ENCODE results near the gene GPR18.

GPR18 gene

DNA sequence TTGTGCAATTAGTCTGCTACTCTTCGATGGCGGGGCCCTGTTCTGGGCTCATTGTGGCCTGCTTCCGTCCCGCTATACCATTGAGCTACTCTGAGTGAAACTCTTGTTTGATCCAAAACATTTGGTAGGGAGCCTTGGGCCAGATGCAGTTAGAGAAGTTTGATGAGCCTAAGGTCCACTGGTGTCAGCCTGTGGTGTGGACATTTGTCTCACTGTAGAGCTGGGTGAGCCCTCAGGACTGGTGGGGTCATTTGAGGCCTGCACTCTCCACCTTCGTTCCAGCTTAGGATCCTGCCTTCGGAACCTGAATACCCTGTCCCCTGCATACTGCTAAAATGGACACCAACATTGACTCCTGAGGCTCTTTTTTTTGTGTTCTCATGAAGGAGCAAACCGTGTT, 50.7 kb downstream of the GPR18 start:
- TF ChIP-seq, protein P1, sequence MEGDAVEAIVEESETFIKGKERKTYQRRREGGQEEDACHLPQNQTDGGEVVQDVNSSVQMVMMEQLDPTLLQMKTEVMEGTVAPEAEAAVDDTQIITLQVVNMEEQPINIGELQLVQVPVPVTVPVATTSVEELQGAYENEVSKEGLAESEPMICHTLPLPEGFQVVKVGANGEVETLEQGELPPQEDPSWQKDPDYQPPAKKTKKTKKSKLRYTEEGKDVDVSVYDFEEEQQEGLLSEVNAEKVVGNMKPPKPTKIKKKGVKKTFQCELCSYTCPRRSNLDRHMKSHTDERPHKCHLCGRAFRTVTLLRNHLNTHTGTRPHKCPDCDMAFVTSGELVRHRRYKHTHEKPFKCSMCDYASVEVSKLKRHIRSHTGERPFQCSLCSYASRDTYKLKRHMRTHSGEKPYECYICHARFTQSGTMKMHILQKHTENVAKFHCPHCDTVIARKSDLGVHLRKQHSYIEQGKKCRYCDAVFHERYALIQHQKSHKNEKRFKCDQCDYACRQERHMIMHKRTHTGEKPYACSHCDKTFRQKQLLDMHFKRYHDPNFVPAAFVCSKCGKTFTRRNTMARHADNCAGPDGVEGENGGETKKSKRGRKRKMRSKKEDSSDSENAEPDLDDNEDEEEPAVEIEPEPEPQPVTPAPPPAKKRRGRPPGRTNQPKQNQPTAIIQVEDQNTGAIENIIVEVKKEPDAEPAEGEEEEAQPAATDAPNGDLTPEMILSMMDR (conservative IDR thresholded peaks at IDR 0.05): no peak
- H3K27ac ChIP-seq: no peak overlapping the region

DNA sequence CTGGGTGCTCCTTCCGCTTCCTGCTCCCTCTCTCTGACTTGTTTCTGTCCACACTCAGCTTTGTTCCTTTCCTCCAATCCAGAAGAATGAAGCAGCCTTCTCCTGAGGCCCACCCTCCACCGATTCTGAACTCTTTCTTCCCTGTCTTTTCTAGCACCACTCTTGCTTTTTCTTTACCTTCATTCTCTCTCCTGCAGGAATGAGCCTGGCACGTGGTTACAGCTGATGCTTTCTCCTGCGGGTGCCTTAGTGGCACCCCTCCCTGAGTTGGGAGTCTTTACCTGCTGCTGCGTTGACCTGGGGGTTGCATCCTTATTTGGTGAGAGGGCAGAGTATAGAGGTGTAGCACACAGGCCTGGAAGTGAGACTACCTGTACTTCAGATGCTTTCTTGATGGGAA, 51.3 kb downstream of the GPR18 start:
- no peak overlapping the region for H3K27ac ChIP-seq
- TF ChIP-seq, protein P1 (conservative IDR thresholded peaks at IDR 0.05): no peak
- no peak for TF ChIP-seq ZFX (IDR thresholded peaks at IDR 0.05)

DNA sequence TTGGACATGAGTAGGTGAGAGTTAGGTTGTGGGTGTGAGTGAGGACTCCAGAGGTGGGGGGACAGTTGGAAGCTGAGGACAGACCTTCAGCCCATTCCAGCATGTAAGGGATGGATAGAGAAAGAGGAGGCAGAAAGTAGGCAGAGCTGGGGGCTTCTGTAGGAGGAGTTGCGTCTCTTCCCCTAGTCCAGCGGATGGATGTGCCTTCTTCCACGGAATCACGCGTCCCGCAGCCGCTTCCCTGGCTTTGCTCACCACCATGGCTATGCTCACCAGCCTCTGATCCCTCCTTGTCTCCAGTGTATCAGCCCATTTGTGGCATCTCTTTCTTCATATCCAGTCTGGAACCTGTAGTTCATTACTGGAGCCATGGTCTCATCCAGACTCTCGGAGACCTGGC, 52.0 kb downstream of the GPR18 start:
- TF ChIP-seq, protein P1 (conservative IDR thresholded peaks at IDR 0.05): no peak
- TF ChIP-seq ZFX (IDR thresholded peaks at IDR 0.05): no peak
- no peak overlapping the region for H3K27ac ChIP-seq

DNA sequence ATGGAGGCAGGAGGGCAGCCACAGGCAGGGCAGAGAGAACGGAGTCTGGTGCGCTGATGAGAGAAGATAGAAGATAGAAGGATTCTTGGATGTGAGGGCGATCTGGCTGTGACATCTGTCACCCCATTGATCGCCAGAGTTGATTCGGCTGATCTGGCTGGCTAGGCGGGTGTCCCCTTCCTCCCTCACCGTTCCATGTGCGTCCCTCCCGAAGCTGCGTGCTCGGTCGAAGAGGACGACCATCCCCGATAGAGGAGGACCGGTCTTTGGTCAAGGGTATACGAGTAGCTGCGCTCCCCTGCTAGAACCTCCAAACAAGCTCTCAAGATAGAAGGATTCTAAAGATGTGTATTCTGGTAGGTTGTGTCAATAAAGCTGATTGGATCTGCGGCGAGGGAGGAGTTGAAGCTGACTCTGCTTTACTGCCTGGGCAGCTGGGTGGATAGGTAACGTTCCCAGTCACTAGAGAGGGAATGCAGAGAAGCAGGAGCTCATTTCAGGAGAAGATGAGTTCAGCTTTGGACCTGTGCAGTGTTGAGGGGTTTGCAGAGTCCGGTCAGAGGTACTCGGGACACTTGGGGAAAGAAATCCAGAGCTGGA, 52.5 kb downstream of the GPR18 start:
- no peak overlapping the region for H3K27ac ChIP-seq
- TF ChIP-seq, protein P1 (conservative IDR thresholded peaks at IDR 0.05): no peak
- no peak for TF ChIP-seq ZFX (IDR thresholded peaks at IDR 0.05)
